Renal pelvis (tissue), 4 donors: ENCODE results near the gene ZMYND8. TPM values are rescaled to one million over a fixed set of nuclear protein-coding genes. Genes with fewer than 3 reads are reported as not detected.
"Not testable (repeated sequence)": the region's sequence is repeated elsewhere in the genome, so short reads cannot be mapped to it uniquely, and the experiment has no call there.

Source experiments
- DNase-seq: peaks from one replicate; pipeline ENCODE4 v3.0.0-alpha.2; 2013
- polyA plus RNA-seq, 3 donors: library from polyadenylated mRNA; unstranded; fragments of 120-200 nt; gene quantifications; one replicate each; pipeline ENCODE4 v1.2.1, GENCODE V29; 2013; ENCODE audit not compliant: insufficient read length in 3 of 3

ZMYND8 gene
- polyA plus RNA-seq, 3 donors = 41.1 to 49.4 (median 42.8) TPM

- no peak for DNase-seq
Observed at GRCh38 chr20:47290008-47290407, 66.5 kb downstream of the ZMYND8 start.

DNA sequence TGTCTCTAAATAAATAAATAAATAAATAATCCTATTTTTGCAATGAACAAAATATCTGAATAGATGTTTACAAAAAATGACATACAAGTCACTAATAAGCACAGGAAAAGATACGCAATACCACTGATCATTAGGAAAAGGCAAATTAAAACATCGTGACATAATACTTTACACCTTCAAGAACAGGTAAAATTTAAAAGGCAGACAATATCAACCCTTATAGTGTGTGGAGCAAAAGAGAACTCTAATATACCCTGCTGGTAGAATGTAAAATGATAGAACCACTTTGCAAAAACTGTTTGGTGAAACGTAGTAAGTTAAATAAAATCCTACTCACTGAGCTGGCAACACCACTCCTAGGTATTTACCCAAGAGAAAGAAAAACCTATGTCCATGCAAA lies 67.4 kb downstream of the ZMYND8 start:
- DNase-seq = no peak

GRCh38 chr20:47288530-47288929 lies 68.0 kb downstream of the ZMYND8 start:
- not testable (repeated sequence) for DNase-seq

DNA sequence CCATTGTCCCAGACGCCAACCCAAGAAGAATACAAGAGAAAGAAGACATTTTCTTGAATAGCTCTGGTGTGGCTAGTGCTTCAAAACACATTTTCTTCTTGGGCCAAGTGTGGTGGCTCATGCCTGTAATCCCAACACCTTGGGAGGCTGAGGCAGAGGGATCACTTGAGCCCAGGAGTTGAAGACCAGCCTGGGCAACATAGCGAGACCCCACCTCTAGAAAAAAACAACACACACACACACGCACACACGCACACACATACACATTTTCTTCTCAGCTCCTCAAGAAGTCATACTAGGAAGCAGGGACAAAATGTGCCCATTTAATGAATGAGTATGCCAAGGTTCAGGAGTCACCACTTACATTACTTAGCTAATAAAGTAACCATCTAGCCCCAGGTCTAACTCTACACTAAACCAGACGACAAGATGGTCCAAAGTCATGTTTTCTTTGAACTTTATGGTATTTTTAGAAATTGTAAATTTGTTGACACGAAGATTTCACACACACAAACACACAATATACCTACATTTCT lies 68.8 kb downstream of the ZMYND8 start:
- no peak for DNase-seq

DNA sequence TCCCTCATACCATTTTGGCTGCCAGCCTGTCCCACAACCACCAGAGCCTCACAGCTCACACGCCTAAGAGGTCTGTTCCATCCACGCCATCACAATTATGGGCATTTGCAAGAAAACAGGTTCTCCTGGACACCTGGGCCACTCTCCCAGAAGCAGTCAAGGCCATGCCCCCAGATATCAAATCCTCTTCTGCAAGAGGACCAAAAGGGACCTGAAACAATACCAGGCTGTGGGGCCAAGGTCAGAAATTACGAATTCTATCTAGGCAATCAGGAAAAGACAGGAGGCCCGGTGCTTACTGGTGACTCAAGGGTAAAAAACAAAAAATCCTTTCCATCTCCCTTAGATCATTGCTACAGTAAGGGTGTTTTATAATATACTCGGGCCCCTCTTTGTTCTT lies 69.8 kb downstream of the ZMYND8 start:
- DNase-seq = no peak

DNA sequence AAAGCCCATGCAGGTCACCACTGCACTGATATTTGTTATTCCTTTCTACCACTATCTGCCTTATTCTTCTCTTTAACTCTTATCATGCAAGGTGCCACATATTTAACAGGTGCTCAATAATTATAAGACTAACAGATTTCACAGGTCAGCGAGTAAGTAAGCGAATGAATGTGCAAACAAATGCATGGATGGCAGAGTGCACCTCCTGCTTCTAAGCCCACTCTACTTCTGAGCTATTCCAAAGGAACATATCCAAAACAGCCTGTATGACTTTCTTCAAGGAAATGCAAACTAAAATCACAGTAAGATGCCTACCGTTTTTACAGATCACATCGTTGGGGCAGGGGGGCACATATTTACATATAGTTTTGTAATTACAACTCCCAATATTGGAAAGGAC lies 71.3 kb downstream of the ZMYND8 start:
- DNase-seq = no peak

DNA sequence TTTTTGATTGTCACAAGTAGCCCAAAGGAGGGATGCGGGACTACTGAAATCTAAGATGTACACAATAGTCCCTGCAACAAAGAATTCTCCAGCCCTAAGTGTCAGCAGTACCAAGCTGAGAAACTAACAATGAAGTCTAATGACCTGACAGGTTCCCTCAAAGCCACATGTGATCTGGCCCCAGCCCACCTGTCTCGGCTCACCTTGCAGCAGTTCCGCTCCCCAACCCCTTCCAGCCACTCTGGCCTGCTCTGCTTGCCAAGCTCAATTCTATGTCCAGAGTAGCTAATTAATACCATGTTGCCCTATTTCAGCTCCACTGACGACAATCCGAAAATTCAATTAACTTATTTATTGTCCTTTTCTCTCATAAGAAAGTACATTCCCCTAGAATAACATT lies 72.1 kb downstream of the ZMYND8 start:
- DNase-seq = no peak

GRCh38 chr20:47283411-47283810 lies 73.1 kb downstream of the ZMYND8 start:
- no peak for DNase-seq

DNA sequence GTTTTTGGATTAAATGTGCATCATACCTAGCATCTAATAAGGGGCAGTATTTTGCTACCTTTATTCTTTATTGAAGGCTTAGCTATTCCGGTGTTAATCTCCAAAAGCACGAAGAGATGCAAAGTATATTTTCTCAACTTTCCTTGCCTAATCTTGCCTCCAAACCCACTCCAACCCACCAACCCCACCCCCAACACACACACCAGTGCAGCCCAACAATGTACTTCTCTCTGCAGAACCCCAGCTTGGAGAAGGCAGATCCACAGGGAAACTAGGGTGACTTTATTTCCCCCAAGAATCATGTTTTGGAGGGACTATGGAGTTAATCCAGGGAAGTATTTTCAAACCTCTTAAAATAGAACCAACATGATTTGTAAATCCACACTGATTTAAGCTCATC lies 73.6 kb downstream of the ZMYND8 start:
- no peak for DNase-seq

DNA sequence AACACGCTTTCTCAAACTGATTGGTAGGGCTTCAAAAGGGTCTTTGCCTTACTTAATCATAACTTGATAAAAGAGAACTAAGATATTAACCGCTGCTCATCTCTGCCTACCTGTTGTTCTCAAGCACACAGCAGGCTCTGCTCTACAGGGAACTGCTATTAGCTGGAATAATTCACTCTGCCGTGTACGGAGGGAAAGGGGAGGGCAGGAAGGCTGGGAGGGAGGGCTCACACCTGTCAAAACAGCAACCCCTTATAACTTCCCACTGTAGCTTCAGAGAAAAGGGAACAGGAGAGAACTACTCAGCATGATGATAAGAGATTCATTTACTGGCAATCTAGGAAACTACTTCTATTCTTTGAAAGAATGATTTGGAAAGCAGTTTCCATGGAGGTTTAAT lies 75.1 kb downstream of the ZMYND8 start:
- DNase-seq = no peak

GRCh38 chr20:47280668-47281067 lies 75.8 kb downstream of the ZMYND8 start:
- no peak for DNase-seq

GRCh38 chr20:47280228-47280627 lies 76.3 kb downstream of the ZMYND8 start:
- DNase-seq = no peak

- DNase-seq = no peak
Observed at GRCh38 chr20:47278907-47279348, 77.6 kb downstream of the ZMYND8 start.

DNA sequence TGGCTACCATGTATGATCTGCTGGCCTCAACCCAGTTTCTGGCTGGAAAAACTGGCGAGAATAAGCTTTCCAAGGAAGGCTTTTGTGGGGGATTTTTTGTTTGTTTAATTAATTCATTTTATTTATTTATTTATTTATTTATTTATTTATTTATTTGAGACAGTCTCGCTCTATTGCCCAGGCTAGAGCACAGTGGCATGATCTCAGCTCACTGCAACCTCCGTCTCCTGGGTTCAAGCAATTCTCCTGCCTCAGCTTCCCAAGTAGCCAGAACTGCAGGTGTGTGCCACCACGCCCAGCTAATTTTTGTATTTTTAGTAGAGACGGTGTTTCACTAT lies 79.0 kb downstream of the ZMYND8 start:
- DNase-seq = not testable (repeated sequence)

DNA sequence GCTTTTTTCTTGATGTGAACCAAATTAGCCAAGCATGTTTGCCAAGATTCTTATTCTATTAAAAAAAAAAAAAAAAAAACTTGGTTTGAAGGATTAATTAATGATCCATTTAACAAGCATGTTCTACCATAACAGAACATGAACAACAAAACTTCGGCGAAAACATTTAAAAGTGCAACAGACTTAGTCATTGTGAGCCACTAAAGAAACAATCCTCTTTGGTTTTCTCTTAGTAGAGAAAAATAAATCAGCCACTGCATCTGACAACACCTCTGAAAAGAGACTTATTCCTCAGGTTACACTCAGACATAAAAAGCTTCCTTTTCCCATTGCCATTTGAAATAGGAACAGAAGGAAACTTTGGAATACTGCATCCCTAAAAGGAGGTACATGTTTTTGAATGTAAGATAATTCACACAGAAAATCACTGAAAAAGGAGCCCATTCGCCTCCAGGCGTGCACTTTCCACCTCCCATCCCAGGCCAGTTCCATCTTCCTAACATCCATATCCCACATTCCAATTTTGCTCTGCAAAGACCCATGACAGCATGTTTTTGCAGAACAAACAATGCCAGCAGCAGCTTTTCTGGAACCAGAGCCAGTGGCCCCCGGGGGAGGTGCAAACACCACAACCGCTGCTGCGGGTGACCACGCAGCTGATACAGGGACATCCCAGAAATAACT lies 79.5 kb downstream of the ZMYND8 start:
- no peak for DNase-seq

GRCh38 chr20:47276251-47276650 lies 80.2 kb downstream of the ZMYND8 start:
- DNase-seq = no peak

- DNase-seq = no peak
Observed at GRCh38 chr20:47275548-47275947, 81.0 kb downstream of the ZMYND8 start.

DNA sequence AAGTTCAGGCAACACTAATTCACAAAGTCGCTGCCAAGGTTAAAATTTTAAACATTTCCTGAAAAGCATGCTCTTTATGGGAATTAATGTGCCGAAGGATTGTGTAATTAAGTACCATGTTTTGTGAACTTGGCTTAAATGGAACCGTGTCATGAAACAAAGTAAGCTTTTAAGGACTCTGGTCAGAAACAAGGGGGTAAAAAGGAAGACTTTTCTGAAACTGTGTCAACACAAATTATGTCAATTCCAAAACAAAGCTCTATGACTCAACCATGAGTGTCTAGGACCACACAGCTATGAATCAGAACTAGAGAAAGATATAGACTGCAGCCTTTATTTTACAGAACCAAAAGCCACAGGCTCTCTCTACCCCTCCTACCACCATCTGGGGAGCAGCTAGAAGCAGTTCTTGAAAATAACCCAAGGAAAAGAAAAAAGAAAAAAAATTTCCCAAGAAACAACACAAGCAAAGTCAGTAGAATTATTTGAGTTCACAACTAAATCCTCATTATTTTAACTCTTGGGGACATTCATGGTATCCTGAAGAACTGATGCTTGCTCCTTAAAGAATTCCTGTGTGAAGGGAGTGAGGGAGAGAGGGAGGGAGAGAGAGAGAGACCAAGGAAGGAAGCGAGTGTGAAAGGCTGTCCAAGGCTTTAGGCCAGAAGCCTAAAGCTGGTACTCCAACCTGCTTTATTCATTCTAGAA lies 81.9 kb downstream of the ZMYND8 start:
- no peak for DNase-seq

- no peak for DNase-seq
Observed at GRCh38 chr20:47273591-47274235, 82.8 kb downstream of the ZMYND8 start.

GRCh38 chr20:47272893-47273590 lies 83.5 kb downstream of the ZMYND8 start:
- no peak for DNase-seq

DNA sequence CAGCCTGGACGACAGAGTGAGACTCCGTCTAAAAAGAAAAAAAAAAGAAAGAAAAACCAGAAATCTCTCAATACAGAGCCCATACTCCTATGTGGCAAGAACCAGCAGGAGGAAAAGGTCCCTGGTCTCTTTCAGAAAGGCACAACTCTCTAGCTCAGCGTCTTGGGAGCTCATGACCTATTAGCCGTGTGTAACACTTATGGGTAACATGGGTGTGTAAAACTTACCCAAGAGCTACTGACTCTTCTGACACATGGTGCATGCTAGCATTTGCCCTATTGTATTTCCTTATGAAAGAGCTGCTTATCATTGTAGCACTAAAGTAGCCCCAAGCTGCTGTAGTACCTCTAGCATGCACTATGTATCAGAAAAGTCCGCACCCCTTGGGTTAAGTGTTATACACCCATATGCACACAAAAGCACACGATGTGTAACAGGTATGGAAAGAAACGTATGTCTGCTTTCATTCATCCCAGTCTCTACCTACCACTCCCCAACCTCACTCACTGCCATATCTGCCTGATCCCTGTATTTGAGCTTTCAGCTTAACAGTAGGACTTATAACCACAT lies 85.4 kb downstream of the ZMYND8 start:
- DNase-seq = no peak
